ENCODE data around the gene NDUFS5. TPM values are rescaled to one million over a fixed set of nuclear protein-coding genes. Genes with fewer than 3 reads are reported as not detected.

The NDUFS5 gene
- total and polyA plus RNA-seq, 10 of the 15 experiments (the other 5 are each of a cell fraction or from before 2014, with no cell fraction given): 240 to 1,578 (median 831) TPM

DNA sequence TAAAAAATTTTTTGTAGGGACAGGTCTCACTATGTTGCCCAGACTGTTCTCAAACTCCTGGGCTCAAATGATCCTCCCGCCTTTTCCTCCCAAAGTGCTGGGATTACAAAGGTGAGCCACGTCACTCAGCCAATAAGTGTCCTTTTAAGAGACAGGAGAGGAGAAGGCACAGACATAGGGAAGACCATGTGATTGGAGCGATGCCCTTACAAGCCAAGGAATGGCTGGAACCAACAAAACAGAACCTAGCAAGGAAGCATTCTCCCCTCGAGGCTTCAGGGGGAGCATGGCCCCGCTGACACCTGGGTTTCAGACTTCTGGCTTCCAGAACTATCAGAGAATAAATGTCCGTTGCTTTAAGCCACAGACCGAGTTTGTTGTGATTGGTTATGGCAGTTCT, 37.0 kb downstream of the NDUFS5 start:
- CTCF ChIA-PET: no interaction called here
- H3K79me2 ChIP-seq (ENCODE audit: control insufficient read depth, insufficient read depth, low read length): no peaks in the 10 kb centered on the region
- RAD21 ChIA-PET (ENCODE audit: unreplicated experiment): no interaction called here
- no TSS peak for BruUV-seq (replicated peaks)
- in situ Hi-C loops (cut with MboI) (no loop called here), intact Hi-C loops (cut with micrococcal nuclease; ENCODE audit: unreplicated experiment) (no loop called here)
- H3K4me3 ChIP-seq: no peak overlapping the region
- FAIRE-seq (no peak), ATAC-seq (no peak), DNase-seq (ENCODE audit: low read depth, low spot score) (no peak)
- SMC1A ChIA-PET (ENCODE audit: uncharacterized antibody, unreplicated experiment): no interaction called here
- POLR2A ChIA-PET: no interaction called here
- H3K9ac ChIP-seq (ENCODE audit: control insufficient read depth, insufficient read depth, low read length): no peak overlapping the region
- H3K36me3 ChIP-seq (ENCODE audit: control insufficient read depth in 2 of 2, insufficient read depth in 2 of 2, low read length in 1 of 2): no peaks in the 10 kb centered on the region
- H3K27ac ChIP-seq (ENCODE audit: control insufficient read depth, insufficient read depth): no peak overlapping the region
- 76% methylated on average over 7 of the region's 7 CpGs for WGBS (ENCODE audit: insufficient coverage, insufficient replicate concordance, low lambda C conversion rate, missing lambda C conversion rate)
- no peak overlapping the region for H3K4me2 ChIP-seq (ENCODE audit: control insufficient read depth, insufficient read depth)
- no peaks in the 10 kb centered on the region for H3K27me3 ChIP-seq (replicated peaks in 1 of 2; ENCODE audit: control insufficient read depth in 2 of 2, insufficient read depth in 2 of 2, low read length in 1 of 2)
- no peaks in the 10 kb centered on the region for H3K4me1 ChIP-seq (ENCODE audit: control insufficient read depth, insufficient read depth, low read length)
- TF ChIP-seq CBX3 (IDR thresholded peaks at IDR 0.05; ENCODE audit: borderline replicate concordance, low read depth) (no peak), EP300 (IDR thresholded peaks at IDR 0.05; ENCODE audit: borderline replicate concordance in 1 of 2, control insufficient read depth in 1 of 2, low read depth in 2 of 2, low read length in 2 of 2) (no peak), BMI1 (IDR thresholded peaks at IDR 0.05; ENCODE audit: borderline replicate concordance) (no peak)
- no peak overlapping the region for H2AFZ ChIP-seq (ENCODE audit: control insufficient read depth, low read depth, low read length)
- no peaks in the 10 kb centered on the region for H4K20me1 ChIP-seq (ENCODE audit: control insufficient read depth, insufficient read depth)
- H3K9me3 ChIP-seq (replicated peaks; ENCODE audit: control insufficient read depth, insufficient read depth, low read length): no peaks in the 10 kb centered on the region

DNA sequence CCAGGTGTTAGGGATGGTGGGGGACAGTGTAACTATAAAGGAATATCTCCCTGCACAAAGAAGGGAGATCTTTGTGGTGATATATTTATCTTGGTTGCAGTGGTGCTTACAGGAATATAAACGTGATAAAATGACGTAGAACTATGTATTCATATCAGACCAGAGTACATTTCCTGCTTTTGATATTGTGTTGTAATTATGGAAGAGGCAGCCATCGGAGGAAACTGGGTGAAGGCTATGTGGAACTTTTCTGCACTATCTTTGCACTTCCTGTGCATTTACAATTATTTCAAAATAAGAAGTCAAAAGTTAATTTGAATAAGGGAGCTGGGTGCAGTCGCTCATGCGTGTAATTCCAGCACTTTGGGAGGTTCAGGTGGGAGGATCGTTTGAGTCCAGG, 37.6 kb downstream of the NDUFS5 start:
- Histone ChIP-seq H3K9me3 (replicated peaks; ENCODE audit: control insufficient read depth, insufficient read depth, low read length) (no peaks in the 10 kb centered on the region), H3K27me3 (replicated peaks in 1 of 2; ENCODE audit: control insufficient read depth in 2 of 2, insufficient read depth in 2 of 2, low read length in 1 of 2) (no peaks in the 10 kb centered on the region), H2AFZ (ENCODE audit: control insufficient read depth, low read depth, low read length) (no peak overlapping the region), H3K79me2 (ENCODE audit: control insufficient read depth, insufficient read depth, low read length) (no peaks in the 10 kb centered on the region), H3K4me2 (ENCODE audit: control insufficient read depth, insufficient read depth) (no peak overlapping the region), H3K9ac (ENCODE audit: control insufficient read depth, insufficient read depth, low read length) (no peak overlapping the region), H3K36me3 (ENCODE audit: control insufficient read depth in 2 of 2, insufficient read depth in 2 of 2, low read length in 1 of 2) (no peaks in the 10 kb centered on the region), H4K20me1 (ENCODE audit: control insufficient read depth, insufficient read depth) (no peaks in the 10 kb centered on the region), H3K4me3 (no peak overlapping the region), H3K27ac (ENCODE audit: control insufficient read depth, insufficient read depth) (no peak overlapping the region), H3K4me1 (ENCODE audit: control insufficient read depth, insufficient read depth, low read length) (no peaks in the 10 kb centered on the region)
- in situ Hi-C loops (cut with MboI): no loop called here
- DNase-seq (ENCODE audit: low read depth, low spot score) (no peak), ATAC-seq (no peak), FAIRE-seq (no peak)
- 7% methylated on average over 6 of the region's 6 CpGs for WGBS (ENCODE audit: insufficient coverage, insufficient replicate concordance, low lambda C conversion rate, missing lambda C conversion rate)
- POLR2A ChIA-PET: no interaction called here
- RAD21 ChIA-PET (ENCODE audit: unreplicated experiment): no interaction called here
- TF ChIP-seq MXI1 (IDR thresholded peaks at IDR 0.05; ENCODE audit: low read depth, low read length) (no peak), TCF3 (IDR thresholded peaks at IDR 0.05; ENCODE audit: borderline replicate concordance, insufficient read depth, low read depth, low read length) (no peak), RCOR1 (conservative IDR thresholded peaks at IDR 0.05; ENCODE audit: low read depth, low read length) (no peak)
- BruUV-seq (replicated peaks): no TSS peak
- CTCF ChIA-PET: no interaction called here
- intact Hi-C loops (cut with micrococcal nuclease; ENCODE audit: unreplicated experiment): no loop called here
- SMC1A ChIA-PET (ENCODE audit: uncharacterized antibody, unreplicated experiment): no interaction called here
